Measurements from ENCODE around the gene HGFAC. TPM values are rescaled to one million over a fixed set of nuclear protein-coding genes. Genes with fewer than 3 reads are reported as not detected.

The HGFAC gene
- total and polyA plus RNA-seq, 4 experiments from 2014 or later, result 0.17 TPM; not detected in 3

DNA sequence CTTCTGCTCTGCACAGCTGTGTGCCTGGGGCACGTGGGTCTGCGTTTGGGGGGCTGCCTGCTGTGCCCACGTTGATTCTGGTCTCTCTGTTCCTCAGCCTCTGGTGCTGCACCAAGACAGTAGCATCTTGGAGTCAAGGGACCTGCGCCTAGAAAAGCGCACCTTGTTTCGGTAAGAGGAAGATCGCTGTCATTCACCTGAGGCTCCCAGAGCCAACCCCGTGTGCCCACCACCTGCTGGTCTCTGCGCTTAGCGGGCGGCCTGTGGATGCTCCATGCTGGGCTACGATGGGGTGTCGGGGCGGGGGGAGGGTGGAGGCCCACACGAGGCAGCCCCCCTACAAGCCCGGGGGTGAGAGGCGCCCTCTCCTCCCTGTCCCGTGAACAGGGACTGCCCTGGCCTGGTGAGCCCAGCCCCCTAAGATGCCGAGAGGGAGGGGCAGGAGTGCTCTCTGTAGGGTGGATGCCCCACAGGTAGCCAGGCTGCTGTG lies 18.9 kb upstream of the HGFAC start:
- H3K4me3 Mint-ChIP-seq, result no peak overlapping the region
- no peak overlapping the region for H3K27ac Mint-ChIP-seq
- H3K27ac ChIP-seq (ENCODE audit: low read depth, low read length), result no peak overlapping the region
- no peaks in the 10 kb centered on the region for H3K27me3 ChIP-seq (ENCODE audit: insufficient read depth, low read length)
- H3K4me1 ChIP-seq (ENCODE audit: insufficient read depth, low read length), result no peaks in the 10 kb centered on the region
- POLR2A ChIA-PET (ENCODE audit: partially characterized antibody), result no interaction called here
- peaks cover 0 to 2% of the 10 kb centered on the region in 2 donors for H3K36me3 Mint-ChIP-seq
- H3K9me3 Mint-ChIP-seq, result no peaks in the 10 kb centered on the region
- no peaks in the 10 kb centered on the region for H3K36me3 ChIP-seq (ENCODE audit: insufficient read depth, low read length)
- H3K27me3 Mint-ChIP-seq, result no peaks in the 10 kb centered on the region
- intact Hi-C loops (cut with micrococcal nuclease), result no loop called here
- DNase-seq, result no peak
- H3K4me3 ChIP-seq (ENCODE audit: low read length in 2 of 2), result no peak overlapping the region
- H3K9me3 ChIP-seq (ENCODE audit: control insufficient read depth in 1 of 2, low read length in 2 of 2), result no peaks in the 10 kb centered on the region
- CTCF ChIA-PET (ENCODE audit: partially characterized antibody), result no interaction called here
- H3K4me1 Mint-ChIP-seq, result no peaks in the 10 kb centered on the region

GRCh38 chr4:3423406-3423805 lies 18.4 kb upstream of the HGFAC start:
- no peaks in the 10 kb centered on the region for H3K4me1 Mint-ChIP-seq
- no peak overlapping the region for H3K4me3 Mint-ChIP-seq
- no peaks in the 10 kb centered on the region for H3K9me3 Mint-ChIP-seq
- DNase-seq, result no peak
- ChIA-PET CTCF (ENCODE audit: partially characterized antibody) (no interaction called here), POLR2A (ENCODE audit: partially characterized antibody) (no interaction called here)
- Histone ChIP-seq H3K4me1 (ENCODE audit: insufficient read depth, low read length) (no peaks in the 10 kb centered on the region), H3K27ac (ENCODE audit: low read depth, low read length) (no peak overlapping the region), H3K27me3 (ENCODE audit: insufficient read depth, low read length) (no peaks in the 10 kb centered on the region), H3K9me3 (ENCODE audit: control insufficient read depth in 1 of 2, low read length in 2 of 2) (no peaks in the 10 kb centered on the region), H3K36me3 (ENCODE audit: insufficient read depth, low read length) (no peaks in the 10 kb centered on the region), H3K4me3 (ENCODE audit: low read length in 2 of 2) (no peak overlapping the region)
- no peaks in the 10 kb centered on the region for H3K27me3 Mint-ChIP-seq
- intact Hi-C loops (cut with micrococcal nuclease), result no loop called here
- H3K36me3 Mint-ChIP-seq, result peaks cover 0 to 2% of the 10 kb centered on the region in 2 donors
- H3K27ac Mint-ChIP-seq, result no peak overlapping the region

- DNase-seq, result no peak
- intact Hi-C loops (cut with micrococcal nuclease), result no loop called here
- ChIA-PET POLR2A (ENCODE audit: partially characterized antibody) (no interaction called here), CTCF (ENCODE audit: partially characterized antibody) (no interaction called here)
- H3K4me3 Mint-ChIP-seq, result no peak overlapping the region
- peaks cover 0 to 4% of the 10 kb centered on the region in 2 donors for H3K36me3 Mint-ChIP-seq
- H3K4me3 ChIP-seq (ENCODE audit: low read length in 2 of 2), result no peak overlapping the region
- H3K9me3 Mint-ChIP-seq, result no peaks in the 10 kb centered on the region
- H3K27ac Mint-ChIP-seq, result no peak overlapping the region
- H3K4me1 Mint-ChIP-seq, result no peaks in the 10 kb centered on the region
- H3K27ac ChIP-seq (ENCODE audit: low read depth, low read length), result no peak overlapping the region
- H3K4me1 ChIP-seq (ENCODE audit: insufficient read depth, low read length), result no peaks in the 10 kb centered on the region
- no peaks in the 10 kb centered on the region for H3K9me3 ChIP-seq (ENCODE audit: control insufficient read depth in 1 of 2, low read length in 2 of 2)
- no peaks in the 10 kb centered on the region for H3K27me3 ChIP-seq (ENCODE audit: insufficient read depth, low read length)
- H3K27me3 Mint-ChIP-seq, result no peaks in the 10 kb centered on the region
- no peaks in the 10 kb centered on the region for H3K36me3 ChIP-seq (ENCODE audit: insufficient read depth, low read length)
Observed at GRCh38 chr4:3423952-3424351, 17.8 kb upstream of the HGFAC start.

DNA sequence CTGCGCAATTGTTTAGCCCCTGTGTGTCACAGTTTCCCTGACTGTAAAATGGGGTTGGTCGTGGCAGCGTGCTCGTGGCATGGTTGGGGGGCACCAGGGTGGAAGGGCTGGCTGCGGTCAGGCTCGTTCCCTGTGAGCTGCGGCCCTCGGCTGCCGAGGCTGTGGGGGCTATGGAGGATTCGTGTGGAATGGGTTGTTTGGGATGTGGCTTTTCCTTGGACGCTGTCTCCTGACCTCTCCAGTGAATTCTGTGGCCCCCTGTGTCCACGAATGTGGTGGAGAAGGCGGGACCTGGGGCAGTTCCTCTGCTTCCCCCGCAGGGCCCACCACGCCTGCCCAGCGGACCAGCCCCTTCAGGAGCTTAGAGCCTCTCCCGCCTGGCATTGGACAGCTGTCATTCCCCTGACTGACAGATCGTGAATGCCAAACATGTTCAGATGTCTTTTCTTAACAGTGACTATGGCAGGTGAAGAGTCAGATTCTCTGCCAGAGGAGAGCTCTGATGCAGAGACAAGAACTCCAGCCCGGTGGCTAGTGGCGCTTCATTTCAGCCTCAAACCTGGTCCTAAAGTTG lies 17.2 kb upstream of the HGFAC start:
- Mint-ChIP-seq H3K27me3 (no peaks in the 10 kb centered on the region), H3K9me3 (no peaks in the 10 kb centered on the region), H3K4me1 (no peaks in the 10 kb centered on the region), H3K27ac (no peak overlapping the region), H3K36me3 (peaks cover 0 to 4% of the 10 kb centered on the region in 2 donors), H3K4me3 (no peak overlapping the region)
- no peaks in the 10 kb centered on the region for H3K27me3 ChIP-seq (ENCODE audit: insufficient read depth, low read length)
- H3K27ac ChIP-seq (ENCODE audit: low read depth, low read length), result no peak overlapping the region
- H3K4me1 ChIP-seq (ENCODE audit: insufficient read depth, low read length), result no peaks in the 10 kb centered on the region
- H3K4me3 ChIP-seq (ENCODE audit: low read length in 2 of 2), result no peak overlapping the region
- ChIA-PET CTCF (ENCODE audit: partially characterized antibody) (no interaction called here), POLR2A (ENCODE audit: partially characterized antibody) (no interaction called here)
- H3K36me3 ChIP-seq (ENCODE audit: insufficient read depth, low read length), result no peaks in the 10 kb centered on the region
- intact Hi-C loops (cut with micrococcal nuclease), result no loop called here
- DNase-seq, result no peak
- no peaks in the 10 kb centered on the region for H3K9me3 ChIP-seq (ENCODE audit: control insufficient read depth in 1 of 2, low read length in 2 of 2)

DNA sequence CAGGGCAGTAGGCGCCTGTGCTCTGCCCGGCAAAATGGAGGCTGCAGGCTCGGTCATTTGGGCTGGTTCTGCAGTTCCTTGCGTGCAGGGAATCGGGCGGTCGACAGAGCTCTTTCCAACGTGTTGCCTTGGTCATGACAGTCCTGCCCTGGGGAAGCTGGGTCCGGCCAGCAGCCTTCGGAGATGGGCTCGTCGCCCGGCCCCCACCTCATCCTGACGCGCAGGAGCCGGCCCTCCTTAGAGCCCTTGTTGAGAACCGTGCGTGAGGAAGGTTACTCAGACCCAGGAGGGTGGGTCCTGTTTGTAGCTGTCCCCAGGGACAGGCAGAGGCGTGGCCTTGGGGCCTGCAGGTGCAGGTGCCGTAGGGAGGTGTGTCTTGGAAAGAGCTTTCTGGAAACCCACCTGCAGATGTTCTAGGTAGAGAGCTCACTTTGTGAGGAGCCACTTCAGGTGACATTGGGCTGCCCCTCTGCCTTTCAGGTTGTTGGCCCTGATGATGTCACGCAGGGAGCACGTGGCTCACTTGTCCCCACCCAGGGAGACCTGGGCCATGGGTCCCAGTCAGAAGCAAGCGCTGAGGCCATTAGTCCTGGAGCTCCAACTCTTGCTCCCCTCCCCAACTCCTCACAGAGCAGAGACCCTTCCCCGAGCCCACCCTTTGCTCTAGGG lies 15.2 kb upstream of the HGFAC start:
- H3K9me3 Mint-ChIP-seq, result no peaks in the 10 kb centered on the region
- Histone ChIP-seq H3K36me3 (ENCODE audit: insufficient read depth, low read length) (no peaks in the 10 kb centered on the region), H3K27ac (ENCODE audit: low read depth, low read length) (no peak overlapping the region), H3K4me1 (ENCODE audit: insufficient read depth, low read length) (no peaks in the 10 kb centered on the region), H3K4me3 (ENCODE audit: low read length in 2 of 2) (no peak overlapping the region), H3K9me3 (ENCODE audit: control insufficient read depth in 1 of 2, low read length in 2 of 2) (no peaks in the 10 kb centered on the region), H3K27me3 (ENCODE audit: insufficient read depth, low read length) (no peaks in the 10 kb centered on the region)
- H3K27me3 Mint-ChIP-seq, result no peaks in the 10 kb centered on the region
- H3K4me1 Mint-ChIP-seq, result no peaks in the 10 kb centered on the region
- DNase-seq, result no peak
- H3K36me3 Mint-ChIP-seq, result peaks cover 0 to 4% of the 10 kb centered on the region in 2 donors
- H3K4me3 Mint-ChIP-seq, result no peak overlapping the region
- POLR2A ChIA-PET (ENCODE audit: partially characterized antibody), result no interaction called here
- CTCF ChIA-PET (ENCODE audit: partially characterized antibody), result no interaction called here
- no peak overlapping the region for H3K27ac Mint-ChIP-seq
- intact Hi-C loops (cut with micrococcal nuclease), result no loop called here

DNA sequence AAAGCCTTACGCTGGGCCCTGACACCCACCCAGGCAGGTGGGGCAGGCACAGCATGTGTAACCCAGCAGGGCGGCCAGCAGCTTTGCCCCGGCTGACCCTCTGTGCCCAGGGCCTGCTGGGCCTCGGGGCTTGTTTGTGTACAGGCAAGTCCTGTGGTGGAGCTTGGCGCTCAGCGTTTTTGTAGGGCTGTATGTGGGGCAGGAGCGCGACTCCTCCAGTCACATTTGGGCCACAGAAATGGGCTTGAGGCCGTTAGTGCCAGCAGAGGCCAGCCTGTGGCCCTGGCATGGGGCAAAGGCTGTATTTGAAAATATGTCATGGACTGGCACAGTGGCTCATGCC lies 14.7 kb upstream of the HGFAC start:
- no peaks in the 10 kb centered on the region for H3K9me3 ChIP-seq (ENCODE audit: control insufficient read depth in 1 of 2, low read length in 2 of 2)
- CTCF ChIA-PET (ENCODE audit: partially characterized antibody), result no interaction called here
- Mint-ChIP-seq H3K27me3 (no peaks in the 10 kb centered on the region), H3K27ac (no peak overlapping the region), H3K4me3 (no peak overlapping the region), H3K9me3 (no peaks in the 10 kb centered on the region), H3K36me3 (peaks cover 0 to 4% of the 10 kb centered on the region in 2 donors), H3K4me1 (no peaks in the 10 kb centered on the region)
- no peak overlapping the region for H3K4me3 ChIP-seq (ENCODE audit: low read length in 2 of 2)
- no peaks in the 10 kb centered on the region for H3K36me3 ChIP-seq (ENCODE audit: insufficient read depth, low read length)
- intact Hi-C loops (cut with micrococcal nuclease), result no loop called here
- POLR2A ChIA-PET (ENCODE audit: partially characterized antibody), result no interaction called here
- DNase-seq, result no peak
- no peaks in the 10 kb centered on the region for H3K4me1 ChIP-seq (ENCODE audit: insufficient read depth, low read length)
- H3K27ac ChIP-seq (ENCODE audit: low read depth, low read length), result no peak overlapping the region
- no peaks in the 10 kb centered on the region for H3K27me3 ChIP-seq (ENCODE audit: insufficient read depth, low read length)

DNA sequence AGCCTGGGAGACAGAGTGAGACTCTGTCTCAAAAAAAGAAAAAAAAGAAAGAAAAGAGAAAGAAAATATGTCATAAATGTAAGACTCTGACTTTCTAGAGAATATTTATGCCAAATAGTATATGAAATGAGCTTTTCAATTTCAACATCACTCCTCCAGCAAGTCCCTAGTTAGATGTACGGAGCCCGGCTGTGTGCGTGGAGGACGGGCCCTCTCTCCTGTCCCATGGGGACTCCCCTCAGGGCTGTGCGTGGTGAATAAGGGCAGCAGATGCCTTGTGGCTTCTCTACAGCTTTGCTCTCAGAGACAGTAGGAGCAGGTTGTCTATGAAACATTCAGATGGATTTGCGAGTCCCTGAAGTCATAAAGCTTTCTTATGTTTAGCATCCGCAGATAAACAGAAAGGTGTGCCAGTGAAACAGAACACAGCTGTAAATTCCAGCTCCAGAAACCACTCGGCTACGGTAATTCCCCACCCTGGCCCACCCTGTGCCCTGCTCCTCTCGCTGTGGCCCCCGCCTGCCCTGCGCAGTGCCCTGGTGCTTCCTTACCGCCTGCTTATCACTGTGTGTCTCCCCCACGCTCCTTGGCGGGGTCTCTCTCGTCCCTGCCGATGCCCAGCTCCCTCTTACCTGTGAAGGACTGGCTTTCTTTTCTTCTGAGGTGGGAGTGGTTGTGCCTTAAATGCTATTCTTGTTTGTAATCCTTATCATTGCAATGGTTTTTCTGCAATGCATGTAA lies 13.9 kb upstream of the HGFAC start:
- H3K4me1 ChIP-seq (ENCODE audit: insufficient read depth, low read length), result no peaks in the 10 kb centered on the region
- CTCF ChIA-PET (ENCODE audit: partially characterized antibody), result no interaction called here
- Mint-ChIP-seq H3K27ac (peak overlapping the region in 2 of 7 donors; percentile 70 to 74), H3K9me3 (no peaks in the 10 kb centered on the region), H3K27me3 (no peaks in the 10 kb centered on the region), H3K4me1 (no peaks in the 10 kb centered on the region), H3K36me3 (peaks cover 0 to 4% of the 10 kb centered on the region in 2 donors), H3K4me3 (no peak overlapping the region)
- H3K27me3 ChIP-seq (ENCODE audit: insufficient read depth, low read length), result no peaks in the 10 kb centered on the region
- H3K4me3 ChIP-seq (ENCODE audit: low read length in 2 of 2), result no peak overlapping the region
- intact Hi-C loops (cut with micrococcal nuclease), result no loop called here
- H3K9me3 ChIP-seq (ENCODE audit: control insufficient read depth in 1 of 2, low read length in 2 of 2), result no peaks in the 10 kb centered on the region
- POLR2A ChIA-PET (ENCODE audit: partially characterized antibody), result no interaction called here
- no peak overlapping the region for H3K27ac ChIP-seq (ENCODE audit: low read depth, low read length)
- no peak for DNase-seq
- no peaks in the 10 kb centered on the region for H3K36me3 ChIP-seq (ENCODE audit: insufficient read depth, low read length)

All from CD4-positive, alpha-beta memory T cell (primary cell).